ENCODE measurements around the gene C9orf153.

DNA sequence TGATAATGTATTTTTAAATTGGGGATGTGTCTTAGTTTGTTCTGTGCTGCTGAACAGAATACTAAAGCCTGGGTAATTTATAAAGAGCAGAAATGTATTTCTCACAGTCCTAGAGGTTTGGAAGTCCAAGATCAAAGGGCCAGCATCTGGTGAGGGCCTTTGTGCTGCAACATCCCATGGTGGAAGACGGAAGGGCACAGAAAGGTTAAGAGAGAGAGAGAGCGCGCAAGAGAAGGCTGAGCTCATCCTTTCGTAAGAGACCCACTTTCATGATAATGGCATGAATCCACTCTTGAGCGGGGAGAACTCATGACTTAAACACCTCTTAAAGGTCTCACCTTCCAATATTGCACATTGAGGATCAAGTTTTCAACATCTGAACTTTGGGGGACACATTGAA lies 81.0 kb downstream of the C9orf153 start:
- TF ChIP-seq, protein P1, sequence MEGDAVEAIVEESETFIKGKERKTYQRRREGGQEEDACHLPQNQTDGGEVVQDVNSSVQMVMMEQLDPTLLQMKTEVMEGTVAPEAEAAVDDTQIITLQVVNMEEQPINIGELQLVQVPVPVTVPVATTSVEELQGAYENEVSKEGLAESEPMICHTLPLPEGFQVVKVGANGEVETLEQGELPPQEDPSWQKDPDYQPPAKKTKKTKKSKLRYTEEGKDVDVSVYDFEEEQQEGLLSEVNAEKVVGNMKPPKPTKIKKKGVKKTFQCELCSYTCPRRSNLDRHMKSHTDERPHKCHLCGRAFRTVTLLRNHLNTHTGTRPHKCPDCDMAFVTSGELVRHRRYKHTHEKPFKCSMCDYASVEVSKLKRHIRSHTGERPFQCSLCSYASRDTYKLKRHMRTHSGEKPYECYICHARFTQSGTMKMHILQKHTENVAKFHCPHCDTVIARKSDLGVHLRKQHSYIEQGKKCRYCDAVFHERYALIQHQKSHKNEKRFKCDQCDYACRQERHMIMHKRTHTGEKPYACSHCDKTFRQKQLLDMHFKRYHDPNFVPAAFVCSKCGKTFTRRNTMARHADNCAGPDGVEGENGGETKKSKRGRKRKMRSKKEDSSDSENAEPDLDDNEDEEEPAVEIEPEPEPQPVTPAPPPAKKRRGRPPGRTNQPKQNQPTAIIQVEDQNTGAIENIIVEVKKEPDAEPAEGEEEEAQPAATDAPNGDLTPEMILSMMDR (conservative IDR thresholded peaks at IDR 0.05; ENCODE audit: low read depth in 2 of 2): no peak
- no peak for TF ChIP-seq CREB1 (CRISPR knock-in tag; IDR thresholded peaks at IDR 0.05; ENCODE audit: low read depth)
- TF ChIP-seq POLR2AphosphoS5 (IDR thresholded peaks at IDR 0.05; ENCODE audit: low read depth): no peak
- TF ChIP-seq NANOG (IDR thresholded peaks at IDR 0.05; ENCODE audit: borderline replicate concordance): no peak

All from GM23338 (cell line).